ENCODE measurements around the gene OR8D2.
"Not testable (repeated sequence)": the region's sequence is repeated elsewhere in the genome, so short reads cannot be mapped to it uniquely, and the experiment has no call there.

The OR8D2 gene

DNA sequence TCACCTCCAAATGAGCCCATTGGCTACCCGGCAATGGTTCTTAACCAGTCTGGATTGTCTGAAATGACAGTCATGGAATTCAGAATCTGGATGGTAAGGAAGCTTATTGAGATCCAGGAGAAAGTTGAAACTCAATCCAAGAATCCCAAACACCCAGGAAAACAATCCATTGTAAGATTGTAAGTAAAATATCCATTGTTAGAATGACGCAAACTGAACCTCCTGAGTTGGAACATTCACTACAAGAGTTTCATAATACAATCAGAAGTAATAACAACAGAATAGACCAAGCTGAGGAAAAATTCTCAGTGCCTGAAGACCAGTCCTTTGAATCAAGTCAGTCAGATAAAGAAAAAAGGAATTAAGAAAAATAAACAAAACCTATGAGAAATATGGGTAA lies 41.7 kb downstream of the OR8D2 start:
- DNase-seq, result no peak

DNA sequence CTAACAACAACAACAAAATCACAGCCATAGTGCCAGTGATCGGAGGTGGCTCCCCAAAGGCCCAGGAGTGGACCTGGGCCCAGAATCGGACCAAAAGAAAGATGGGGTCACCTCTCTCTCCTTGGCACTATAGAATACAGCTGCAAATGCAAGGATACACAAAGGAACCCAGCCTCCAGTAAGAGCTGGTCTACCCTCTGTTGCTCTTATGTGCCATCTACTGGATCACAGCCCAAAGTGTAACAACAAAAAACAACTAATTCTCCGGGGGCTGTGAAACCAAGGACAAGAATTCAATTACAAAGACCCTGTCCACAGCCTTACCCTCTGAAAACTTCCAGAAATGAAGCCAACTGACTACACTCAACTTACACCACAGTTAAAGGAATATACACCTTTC lies 42.2 kb downstream of the OR8D2 start:
- no peak for DNase-seq

DNA sequence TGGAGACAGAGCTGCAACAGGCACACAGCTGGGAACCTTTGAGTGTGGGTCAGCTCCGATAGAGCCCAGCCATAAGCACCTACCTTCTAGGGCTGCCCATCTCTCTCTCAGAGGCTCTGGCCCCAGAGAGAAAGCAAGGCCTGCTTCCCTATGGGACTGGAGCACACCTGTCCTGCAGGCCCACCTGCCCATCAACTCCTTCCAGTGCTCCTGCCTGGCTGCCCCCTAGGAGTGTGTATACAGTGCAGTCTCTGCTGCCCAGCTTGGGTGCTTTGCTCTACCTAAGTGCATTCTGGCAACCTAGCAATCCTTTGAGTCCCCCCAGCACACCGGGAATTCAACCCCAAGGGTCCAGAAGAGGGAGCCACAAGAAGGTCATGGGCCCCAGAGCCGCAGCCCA lies 42.8 kb downstream of the OR8D2 start:
- DNase-seq, result no peak

DNA sequence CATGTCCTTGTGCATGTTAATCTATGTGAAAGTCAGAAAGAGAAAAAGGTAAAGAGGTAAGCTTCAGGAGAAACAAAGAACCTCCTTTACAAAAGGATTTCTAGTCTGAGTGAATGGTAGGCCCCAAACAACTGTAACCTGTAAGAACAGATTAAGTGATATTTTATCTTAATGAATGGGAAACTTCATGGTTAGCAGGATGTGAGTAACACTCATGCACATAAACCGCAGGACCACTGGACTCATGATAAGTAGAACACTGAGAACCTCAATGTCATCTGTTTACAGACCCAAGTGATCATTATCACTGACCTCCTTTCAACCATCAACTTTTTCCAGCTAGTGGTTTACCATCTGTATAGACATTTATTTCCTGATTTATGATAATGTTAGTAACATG lies 43.9 kb downstream of the OR8D2 start:
- DNase-seq, result no peak

DNA sequence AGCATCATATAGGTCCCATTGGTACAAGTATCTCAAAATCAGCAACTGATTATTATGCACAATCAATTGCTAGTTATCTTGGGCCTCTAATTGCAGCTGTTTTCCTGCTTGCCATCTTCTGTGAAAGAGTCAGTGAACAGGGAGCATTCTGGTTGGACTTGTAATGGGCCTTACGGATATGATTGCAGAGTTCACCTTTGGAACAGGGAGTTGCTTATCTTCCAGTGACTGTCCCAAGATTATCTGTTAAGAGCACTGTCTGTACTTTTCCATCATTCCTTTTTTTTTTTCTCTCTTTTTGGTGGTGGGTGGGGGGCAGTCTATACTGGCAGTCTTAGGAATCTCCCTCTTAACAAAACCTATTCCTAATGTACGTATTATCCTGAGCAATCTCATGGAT lies 46.0 kb downstream of the OR8D2 start:
- no peak for DNase-seq

DNA sequence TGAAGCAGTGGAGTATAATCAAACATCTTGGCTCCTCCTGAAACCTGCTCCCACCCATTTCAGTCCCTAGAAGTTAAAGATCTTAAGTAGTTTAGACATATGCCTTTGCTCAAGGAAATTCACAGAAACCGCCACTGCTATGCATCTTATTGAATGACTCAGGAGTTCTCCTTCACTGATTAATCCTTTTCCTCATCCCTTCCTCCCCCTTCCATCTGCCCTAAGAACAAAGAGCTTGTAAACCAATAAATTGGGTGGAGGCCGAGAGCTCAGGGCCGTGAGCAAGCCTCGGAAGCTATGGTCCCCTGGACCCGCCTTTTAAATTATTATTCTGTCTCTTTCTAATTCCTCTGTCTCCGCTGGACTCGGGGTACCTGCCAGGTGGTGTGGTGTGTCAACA lies 49.1 kb downstream of the OR8D2 start:
- not testable (repeated sequence) for DNase-seq

Data from DMS153 (cell line).